Tibial nerve (tissue), 4 donors: ENCODE measurements around the gene CLDN9.

Experiments
- EP300 ChIP-seq, 2 donors: sonication (generic); formaldehyde crosslinking; IDR thresholded peaks; one replicate each; pipeline ENCODE4 v1.6.1; 2017; ENCODE audit warnings: antibody characterized with exemption in 2 of 2, mild to moderate bottlenecking in 1 of 2
- TF ChIP-seq, protein P1 (sequence below), 5 experiments: fragments of 200-600 bp in 3 of 5; fragments of 450-650 bp in 2 of 5; sonication (generic) in 3 of 5; IDR thresholded peaks; one replicate each; pipeline ENCODE4 v1.5.1; 2016 to 2019; ENCODE audit warnings: antibody characterized with exemption in 5 of 5, mild to moderate bottlenecking in 3 of 5, moderate library complexity in 2 of 5

DNA sequence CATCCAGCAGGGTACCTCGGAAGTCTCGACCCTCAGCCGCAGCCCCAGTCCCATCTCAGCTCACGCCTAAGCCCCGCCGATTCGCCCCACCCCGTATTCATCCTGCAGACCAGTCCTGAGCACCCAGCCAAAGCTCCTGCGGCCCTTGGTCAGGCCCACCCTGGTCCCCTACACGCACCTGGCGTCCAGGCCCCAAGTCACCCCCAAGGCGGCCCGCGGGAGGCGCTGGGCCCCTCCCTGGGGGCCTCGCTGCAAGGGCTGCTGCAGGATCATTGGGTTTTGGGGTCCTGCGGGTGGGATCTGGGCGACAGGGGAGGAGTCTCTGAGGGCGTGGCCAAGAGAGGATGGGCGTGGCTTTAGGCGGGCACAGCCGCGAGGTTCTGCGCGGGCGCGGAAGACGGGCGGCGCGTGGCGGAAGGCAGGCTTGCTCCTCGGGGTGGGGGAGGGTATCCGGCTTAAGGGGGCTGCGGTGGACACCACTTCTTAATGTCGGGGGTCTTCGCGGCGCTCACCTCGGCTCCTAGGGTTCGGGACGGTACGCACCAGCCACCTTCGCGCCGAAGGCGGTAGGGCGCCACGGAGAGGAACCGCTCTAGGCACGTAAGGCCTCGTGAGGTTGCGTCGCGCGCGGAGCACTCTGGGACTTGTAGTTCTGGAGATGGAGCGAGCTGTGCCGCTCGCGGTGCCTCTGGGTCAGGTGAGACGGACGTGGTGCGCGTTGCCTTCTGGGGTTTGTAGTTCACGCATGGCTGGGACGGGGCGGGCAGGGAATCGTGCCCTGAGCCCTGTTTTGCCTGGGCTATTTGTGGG lies 11.2 kb downstream of the CLDN9 start, which contains the start of the genes HCFC1R1 and THOC6:
- TF ChIP-seq, protein P1, sequence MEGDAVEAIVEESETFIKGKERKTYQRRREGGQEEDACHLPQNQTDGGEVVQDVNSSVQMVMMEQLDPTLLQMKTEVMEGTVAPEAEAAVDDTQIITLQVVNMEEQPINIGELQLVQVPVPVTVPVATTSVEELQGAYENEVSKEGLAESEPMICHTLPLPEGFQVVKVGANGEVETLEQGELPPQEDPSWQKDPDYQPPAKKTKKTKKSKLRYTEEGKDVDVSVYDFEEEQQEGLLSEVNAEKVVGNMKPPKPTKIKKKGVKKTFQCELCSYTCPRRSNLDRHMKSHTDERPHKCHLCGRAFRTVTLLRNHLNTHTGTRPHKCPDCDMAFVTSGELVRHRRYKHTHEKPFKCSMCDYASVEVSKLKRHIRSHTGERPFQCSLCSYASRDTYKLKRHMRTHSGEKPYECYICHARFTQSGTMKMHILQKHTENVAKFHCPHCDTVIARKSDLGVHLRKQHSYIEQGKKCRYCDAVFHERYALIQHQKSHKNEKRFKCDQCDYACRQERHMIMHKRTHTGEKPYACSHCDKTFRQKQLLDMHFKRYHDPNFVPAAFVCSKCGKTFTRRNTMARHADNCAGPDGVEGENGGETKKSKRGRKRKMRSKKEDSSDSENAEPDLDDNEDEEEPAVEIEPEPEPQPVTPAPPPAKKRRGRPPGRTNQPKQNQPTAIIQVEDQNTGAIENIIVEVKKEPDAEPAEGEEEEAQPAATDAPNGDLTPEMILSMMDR (IDR thresholded peaks at IDR 0.05), result peak in 1 of 5 experiments; percentile 29
- TF ChIP-seq EP300 (IDR thresholded peaks at IDR 0.05), result peak; percentile 87 to 90
